ENCODE measurements around the gene FKBP2. TPM values are rescaled to one million over a fixed set of nuclear protein-coding genes. Genes with fewer than 3 reads are reported as not detected.
A peak's percentile ranks its signal among the peaks of the same experiment; 100 is the strongest.

The FKBP2 gene
- total RNA-seq, 1 experiment from 2014 or later: 41.0 TPM

- H2BK20ac ChIP-seq (ENCODE audit: low read depth, low read length, poor library complexity, severe bottlenecking): no peak overlapping the region
- WGBS (ENCODE audit: extremely low coverage, insufficient read length, low lambda C conversion rate): no CpG with 5 or more reads among the region's 18 CpGs
- no peak overlapping the region for H2AFZ ChIP-seq (ENCODE audit: low read length)
- H3K18ac ChIP-seq (ENCODE audit: insufficient read length, low read depth, low read length): no peak overlapping the region
- peak overlapping the region; percentile 33 for H3K9ac ChIP-seq (ENCODE audit: extremely low read depth, insufficient read length, low read length)
- H2BK5ac ChIP-seq (ENCODE audit: insufficient read length, low read length): no peak overlapping the region
- H2BK12ac ChIP-seq (ENCODE audit: insufficient read length, low read depth, low read length): no peak overlapping the region
- H4K8ac ChIP-seq (replicated peaks; ENCODE audit: insufficient read length, low read depth, low read length): no peak overlapping the region
- no peak overlapping the region for H2BK120ac ChIP-seq (ENCODE audit: low read depth, low read length, poor library complexity, severe bottlenecking)
- no peaks in the 10 kb centered on the region for H3K27me3 Mint-ChIP-seq (ENCODE audit: low read depth)
- peaks cover 21% of the 10 kb centered on the region for H3K23me2 ChIP-seq (ENCODE audit: insufficient read length, low read depth, low read length, poor library complexity, severe bottlenecking)
- H3K9me3 ChIP-seq (ENCODE audit: control insufficient read depth, low read depth, low read length): no peaks in the 10 kb centered on the region
- no peak overlapping the region for H3K56ac ChIP-seq (ENCODE audit: insufficient read length, low read depth, low read length)
- peak overlapping the region; percentile 85 to 98 for H3K4me3 Mint-ChIP-seq
- peaks cover 12 to 28% (median 24%) of the 10 kb centered on the region in 3 experiments; a peak in 6 of 7 replicates for H3K36me3 Mint-ChIP-seq (ENCODE audit: insufficient read depth in 1 of 3, low read depth in 3 of 3)
- H3K9me3 Mint-ChIP-seq: no peaks in the 10 kb centered on the region; a peak in 1 of 5 replicates
- H3K27ac ChIP-seq (ENCODE audit: insufficient read length, low read depth, low read length): no peak overlapping the region
- H3K27ac Mint-ChIP-seq: peak overlapping the region in 2 of 3 experiments; percentile 88 to 95; a peak in 2 of 7 replicates
- peaks cover 3% of the 10 kb centered on the region for H3K79me1 ChIP-seq (ENCODE audit: insufficient read depth, low read depth, low read length, poor library complexity, severe bottlenecking)
- no peak overlapping the region for H3K23ac ChIP-seq (ENCODE audit: insufficient read length, low read depth, low read length)
- H3K4me1 Mint-ChIP-seq: peaks cover 34 to 44% of the 10 kb centered on the region in 2 experiments
- H3K4ac ChIP-seq (ENCODE audit: low read depth, low read length): no peak overlapping the region
- H4K20me1 ChIP-seq (ENCODE audit: control insufficient read depth, insufficient read depth, insufficient read length): no peaks in the 10 kb centered on the region
- peak overlapping the region; percentile 24; the same call in 1 of the 2 replicates for H3K14ac ChIP-seq (ENCODE audit: insufficient read depth, low read length)
- peaks cover 9% of the 10 kb centered on the region; the same call in 1 of the 2 replicates for H3K4me1 ChIP-seq (ENCODE audit: insufficient read depth, low read length)
- H3K27me3 ChIP-seq (ENCODE audit: insufficient read depth, low read length): no peaks in the 10 kb centered on the region
- H2AK5ac ChIP-seq (ENCODE audit: insufficient read length, low read length): no peak overlapping the region
- no peak overlapping the region for H3T11ph ChIP-seq (ENCODE audit: low read length)
- no peak overlapping the region for H4K5ac ChIP-seq (ENCODE audit: insufficient read length, low read depth, low read length)
- no peak overlapping the region for H2BK15ac ChIP-seq (ENCODE audit: low read depth, low read length)
- no peak for DNase-seq
- no peaks in the 10 kb centered on the region; the same call in 1 of the 2 replicates for H3K79me2 ChIP-seq (ENCODE audit: insufficient read depth, low read length)
- H3K4me2 ChIP-seq (ENCODE audit: insufficient read depth, insufficient read length, low read length): peak overlapping the region; percentile 76
- TF ChIP-seq CTCF (conservative IDR thresholded peaks at IDR 0.05): no peak
- no peak overlapping the region for H4K91ac ChIP-seq (ENCODE audit: insufficient read length, low read depth, low read length)
These were observed 10.8 kb downstream of the FKBP2 start for GRCh38 chr11:64251753-64252002.
